A549 (cell line): ENCODE results near the gene PACSIN1. TPM values are rescaled to one million over a fixed set of nuclear protein-coding genes. Genes with fewer than 3 reads are reported as not detected.

ENCODE experiments used
- ATAC-seq, 2 experiments: fragments of 200-7000 bp in 1 of 2; fragments of >200 bp in 1 of 2; cut with Nextera tagmentation in 1 of 2; cut with Tn5 transposase in 1 of 2; 3 replicates each; pipeline versions ENCODE4 v1.8.0 to v1.9.1; 2018 to 2020; ENCODE audit warnings: mild to moderate bottlenecking in 1 of 2, moderate library complexity in 1 of 2
- CTCF ChIA-PET: fragments of 300-600 bp; sonication (Branson Sonifier 250); formaldehyde crosslinking; extraction: SDS; loops from one replicate; lab custom pipeline; 2021; ENCODE audit warnings: antibody characterized with exemption, inconsistent platforms; lab: Yijun Ruan, JAX
- POLR2A ChIA-PET: fragments of 350-600 bp; formaldehyde crosslinking; extraction: SDS; loops from one replicate; lab custom pipeline; 2021; ENCODE audit warnings: antibody characterized with exemption, inconsistent platforms; lab: Yijun Ruan, JAX
- DNase-seq, 2 experiments: peaks; one replicate each; pipeline versions ENCODE4 v3.0.0 to v3.0.0-alpha.2; 2011 to 2016; ENCODE audit warnings: low read depth in 1 of 2, low spot score in 1 of 2
- FAIRE-seq: peaks from 2 replicates; lab custom pipeline; 2011; peaks lifted over from hg19 to GRCh38; lab: Jason Lieb, UNC
- H3K27ac ChIP-seq, 2 experiments: fragments of >200 bp; sonication (Bioruptor Twin); formaldehyde crosslinking; 3 replicates each; pipeline ENCODE4 v1.5.1; 2016 to 2017
- H3K4me1 ChIP-seq: fragments of >200 bp; sonication (Bioruptor Twin); formaldehyde crosslinking; 3 replicates; pipeline ENCODE4 v1.6.1; 2016
- H3K4me2 ChIP-seq: fragments of >200 bp; sonication (Bioruptor Twin); formaldehyde crosslinking; 3 replicates; pipeline ENCODE4 v1.6.1; 2016
- H3K4me3 ChIP-seq: fragments of >200 bp; sonication (Bioruptor Twin); formaldehyde crosslinking; 3 replicates; pipeline ENCODE4 v1.5.1; 2016
- H3K9me3 ChIP-seq: fragments of >200 bp; sonication (Bioruptor Twin); formaldehyde crosslinking; 3 replicates; pipeline ENCODE4 v1.6.1; 2016
- BCL3 ChIP-seq: fragments of >200 bp; sonication (Bioruptor Twin); formaldehyde crosslinking; IDR thresholded peaks from 3 replicates; pipeline ENCODE4 v1.6.1; 2016
- CEBPB ChIP-seq, 2 experiments: fragments of >200 bp in 1 of 2; sonication (Bioruptor Twin) in 1 of 2; formaldehyde crosslinking in 1 of 2; IDR thresholded peaks; 2 replicates each; pipeline ENCODE4 v1.6.1; 2012 to 2016
- E2F6 ChIP-seq: IDR thresholded peaks from 2 replicates; pipeline ENCODE4 v1.6.1; 2012; ENCODE audit warnings: low read depth, borderline replicate concordance
- EHMT2 ChIP-seq: fragments of 200-600 bp; sonication (generic); IDR thresholded peaks from 2 replicates; pipeline ENCODE4 v1.6.1; 2016; ENCODE audit warnings: antibody characterized with exemption, low read depth, mild to moderate bottlenecking, moderate library complexity
- FOSB ChIP-seq: fragments of 250-450 bp; sonication (Bioruptor Pico); IDR thresholded peaks from 2 replicates; pipeline ENCODE4 v1.5.0; 2020; ENCODE audit warnings: mild to moderate bottlenecking, moderate library complexity
- FOSL2 ChIP-seq, 2 experiments: fragments of 450-650 bp in 1 of 2; fragments of >200 bp in 1 of 2; sonication (Bioruptor Twin) in 1 of 2; formaldehyde crosslinking; IDR thresholded peaks; 2 replicates each; pipeline versions ENCODE4 v1.5.0 to v1.6.1; 2016 to 2020; ENCODE audit warnings: mild to moderate bottlenecking in 1 of 2, moderate library complexity in 1 of 2
- GATA3 ChIP-seq: IDR thresholded peaks from 2 replicates; pipeline ENCODE4 v1.6.1; 2012; ENCODE audit warnings: borderline replicate concordance
- HEYL ChIP-seq: fragments of 250-450 bp; sonication (Bioruptor Pico); IDR thresholded peaks from 2 replicates; pipeline ENCODE4 v1.8.0; 2021; ENCODE audit warnings: mild to moderate bottlenecking, moderate library complexity
- JUNB ChIP-seq: fragments of >200 bp; sonication (Bioruptor Twin); formaldehyde crosslinking; IDR thresholded peaks from 2 replicates; pipeline ENCODE4 v1.6.1; 2016
- KDM1A ChIP-seq: fragments of 200-600 bp; sonication (generic); IDR thresholded peaks from 2 replicates; pipeline ENCODE4 v1.6.1; 2016; ENCODE audit warnings: low read depth, mild to moderate bottlenecking
- KDM5A ChIP-seq: fragments of 200-600 bp; sonication (generic); IDR thresholded peaks from 2 replicates; pipeline ENCODE4 v1.6.1; 2016; ENCODE audit warnings: antibody characterized with exemption, mild to moderate bottlenecking
- MAFK ChIP-seq: fragments of 450-650 bp; IDR thresholded peaks from 2 replicates; pipeline ENCODE4 v1.6.1; 2014; ENCODE audit not compliant: partially characterized antibody
- MAZ ChIP-seq: fragments of 150-350 bp; IDR thresholded peaks from 2 replicates; pipeline ENCODE4 v1.6.1; 2014; ENCODE audit warnings: antibody characterized with exemption, low read depth, low read length, borderline replicate concordance
- PHF8 ChIP-seq: fragments of 200-600 bp; sonication (generic); IDR thresholded peaks from 2 replicates; pipeline ENCODE4 v1.6.1; 2016; ENCODE audit warnings: low read depth, mild to moderate bottlenecking, antibody characterized with exemption, moderate library complexity, borderline replicate concordance
- SREBF2 ChIP-seq: fragments of 450-650 bp; IDR thresholded peaks from 2 replicates; pipeline ENCODE4 v1.6.1; 2014; ENCODE audit warnings: mild to moderate bottlenecking, moderate library complexity
- TP53 ChIP-seq: fragments of 250-450 bp; sonication (Bioruptor Pico); IDR thresholded peaks from 2 replicates; pipeline ENCODE4 v1.5.0; 2021; ENCODE audit warnings: mild to moderate bottlenecking, moderate library complexity
- USF2 ChIP-seq: fragments of 450-650 bp; IDR thresholded peaks from 2 replicates; pipeline ENCODE4 v1.6.1; 2014; ENCODE audit warnings: antibody characterized with exemption
- ZC3H11A ChIP-seq: fragments of 450-650 bp; IDR thresholded peaks from 2 replicates; pipeline ENCODE4 v1.6.1; 2014; ENCODE audit warnings: antibody characterized with exemption, mild to moderate bottlenecking
- ZFP36 ChIP-seq: fragments of 450-650 bp; IDR thresholded peaks from 2 replicates; pipeline ENCODE4 v1.6.1; 2014; ENCODE audit warnings: borderline replicate concordance; ENCODE audit not compliant: partially characterized antibody
- ZNF302 ChIP-seq: fragments of 250-450 bp; sonication (Bioruptor Pico); IDR thresholded peaks from 2 replicates; pipeline ENCODE4 v1.9.0; 2021; ENCODE audit warnings: inconsistent platforms, mild to moderate bottlenecking, moderate library complexity
- ZSCAN20 ChIP-seq: fragments of 250-450 bp; sonication (Bioruptor Pico); IDR thresholded peaks from 2 replicates; pipeline ENCODE4 v1.8.0; 2022; ENCODE audit warnings: mild to moderate bottlenecking, moderate library complexity
- WGBS: methylation state at CpG from one replicate; pipeline ENCODE4 v1.1.6; 2017; ENCODE audit errors: missing lambda C conversion rate; 5-methylcytosine and 5-hydroxymethylcytosine counted together
- polyA plus RNA-seq, 4 experiments: library from polyadenylated mRNA; depleted of rRNA in 3 of 4; stranded (reverse); fragments of >200 nt; fragmentation: RNase III in 1 of 4; extraction: RNeasy Plus Mini Kit Qiagen cat#74134 plus additional on column Dnase treatment in 1 of 4; gene quantifications; 2 replicates in 3 of 4; 3 replicates in 1 of 4; pipeline ENCODE4 v1.2.3, GENCODE V29; 2011 to 2017
- TF ChIP-seq, protein P1 (sequence below): fragments of 150-350 bp; IDR thresholded peaks from 2 replicates; pipeline ENCODE4 v1.6.1; 2014; ENCODE audit warnings: low read depth, mild to moderate bottlenecking, low read length
- TF ChIP-seq, protein P2 (sequence below): fragments of 250-450 bp; sonication (Bioruptor Pico); IDR thresholded peaks from 2 replicates; pipeline ENCODE4 v1.5.0; 2020; ENCODE audit warnings: low read depth, mild to moderate bottlenecking, moderate library complexity
- TF ChIP-seq, protein P3 (sequence below): fragments of >200 bp; sonication (Bioruptor Twin); formaldehyde crosslinking; IDR thresholded peaks from 2 replicates; pipeline ENCODE4 v1.6.1; 2016

PACSIN1 gene
- polyA plus RNA-seq, 2 of the 4 experiments (the other 2 are of a cell fraction) = 0.14 to 0.30 TPM

GRCh38 chr6:34466242-34467185 lies 638 bp downstream of the PACSIN1 start:
- ChIA-PET POLR2A (no interaction called here), CTCF (no interaction called here)
- 92% methylated on average over 21 of the region's 28 CpGs for WGBS
- Histone ChIP-seq H3K4me1 (peaks cover 10% of the 10 kb centered on the region), H3K27ac (no peak overlapping the region), H3K9me3 (no peaks in the 10 kb centered on the region), H3K4me3 (no peak overlapping the region), H3K4me2 (no peak overlapping the region)
- ATAC-seq = no peak
- TF ChIP-seq HEYL (CRISPR knock-in tag) (no peak), GATA3 (no peak), KDM1A (no peak), PHF8 (no peak), SREBF2 (no peak), FOSL2 (IDR thresholded peaks at IDR 0.05) (no peak), FOSL2 (CRISPR knock-in tag; IDR thresholded peaks at IDR 0.05) (no peak), ZNF302 (CRISPR knock-in tag) (no peak), CEBPB (IDR thresholded peaks at IDR 0.05) (no peak), E2F6 (no peak), KDM5A (no peak), EHMT2 (no peak), MAFK (no peak), JUNB (no peak), USF2 (no peak), TP53 (CRISPR knock-in tag) (no peak)
- TF ChIP-seq, protein P1, sequence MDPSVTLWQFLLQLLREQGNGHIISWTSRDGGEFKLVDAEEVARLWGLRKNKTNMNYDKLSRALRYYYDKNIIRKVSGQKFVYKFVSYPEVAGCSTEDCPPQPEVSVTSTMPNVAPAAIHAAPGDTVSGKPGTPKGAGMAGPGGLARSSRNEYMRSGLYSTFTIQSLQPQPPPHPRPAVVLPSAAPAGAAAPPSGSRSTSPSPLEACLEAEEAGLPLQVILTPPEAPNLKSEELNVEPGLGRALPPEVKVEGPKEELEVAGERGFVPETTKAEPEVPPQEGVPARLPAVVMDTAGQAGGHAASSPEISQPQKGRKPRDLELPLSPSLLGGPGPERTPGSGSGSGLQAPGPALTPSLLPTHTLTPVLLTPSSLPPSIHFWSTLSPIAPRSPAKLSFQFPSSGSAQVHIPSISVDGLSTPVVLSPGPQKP = no peak
- TF ChIP-seq, protein P2, sequence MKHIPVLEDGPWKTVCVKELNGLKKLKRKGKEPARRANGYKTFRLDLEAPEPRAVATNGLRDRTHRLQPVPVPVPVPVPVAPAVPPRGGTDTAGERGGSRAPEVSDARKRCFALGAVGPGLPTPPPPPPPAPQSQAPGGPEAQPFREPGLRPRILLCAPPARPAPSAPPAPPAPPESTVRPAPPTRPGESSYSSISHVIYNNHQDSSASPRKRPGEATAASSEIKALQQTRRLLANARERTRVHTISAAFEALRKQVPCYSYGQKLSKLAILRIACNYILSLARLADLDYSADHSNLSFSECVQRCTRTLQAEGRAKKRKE (CRISPR knock-in tag) = no peak
- FAIRE-seq = no peak
- no peak for DNase-seq

DNA sequence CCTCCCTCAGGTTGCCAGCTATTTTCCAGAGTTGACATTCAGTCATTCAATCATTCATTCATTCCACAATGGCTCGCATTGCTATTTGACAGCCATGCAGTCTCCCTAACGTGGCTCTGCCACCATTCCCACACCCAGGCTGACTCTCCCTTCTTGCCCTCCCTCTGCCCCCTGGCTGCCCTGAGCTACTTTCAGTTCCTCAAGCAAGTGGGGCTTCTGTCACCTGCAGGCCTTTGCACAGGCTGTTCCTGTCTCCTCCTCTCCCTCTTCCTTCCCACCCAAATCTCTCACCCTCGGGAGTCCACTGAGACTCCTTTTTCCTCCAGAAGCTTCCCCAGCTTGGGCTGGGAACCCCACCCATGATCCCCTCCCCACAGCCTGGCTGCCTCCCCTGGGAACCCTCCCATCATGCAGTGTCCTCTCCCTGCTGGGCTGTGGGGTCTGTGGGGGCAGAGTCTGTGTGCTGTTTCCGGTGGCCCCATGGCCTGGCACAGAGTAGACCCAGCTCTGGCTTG lies 2.6 kb downstream of the PACSIN1 start:
- Histone ChIP-seq H3K9me3 (no peaks in the 10 kb centered on the region), H3K4me1 (no peaks in the 10 kb centered on the region), H3K4me3 (no peak overlapping the region), H3K4me2 (no peak overlapping the region), H3K27ac (no peak overlapping the region)
- FAIRE-seq = no peak
- no peak for ATAC-seq
- WGBS = 70% methylated on average over 4 of the region's 4 CpGs
- CTCF ChIA-PET = interaction anchor here (0.7 to 1.6 kb wide), 3 partner anchors 10 to 141 kb away, joined by 3 to 4 read pairs (median 3); no protein-coding TSS in a partner anchor
- DNase-seq = no peak
- POLR2A ChIA-PET = no interaction called here
- TF ChIP-seq ZSCAN20 (no peak), E2F6 (no peak), FOSB (CRISPR knock-in tag) (no peak), BCL3 (no peak), USF2 (no peak), ZFP36 (no peak), SREBF2 (no peak), MAZ (no peak), ZC3H11A (no peak), HEYL (CRISPR knock-in tag) (no peak), TP53 (CRISPR knock-in tag) (no peak), PHF8 (no peak), KDM5A (no peak), FOSL2 (IDR thresholded peaks at IDR 0.05) (no peak), FOSL2 (CRISPR knock-in tag; IDR thresholded peaks at IDR 0.05) (no peak)
- TF ChIP-seq, protein P3, sequence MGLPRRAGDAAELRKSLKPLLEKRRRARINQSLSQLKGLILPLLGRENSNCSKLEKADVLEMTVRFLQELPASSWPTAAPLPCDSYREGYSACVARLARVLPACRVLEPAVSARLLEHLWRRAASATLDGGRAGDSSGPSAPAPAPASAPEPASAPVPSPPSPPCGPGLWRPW = no peak
- TF ChIP-seq, protein P2 (CRISPR knock-in tag) = no peak
- TF ChIP-seq, protein P1 = no peak
